GM19452 (cell line): ENCODE results near the gene SLC2A2.

ENCODE experiments used
- ATAC-seq: cut with Tn5 transposase; IDR thresholded peaks from one replicate; pipeline ENCODE4 v1.9.1; 2021; ENCODE audit not compliant: unreplicated experiment

Gene SLC2A2

GRCh38 chr3:171026597-171027293 is at the start of gene SLC2A2:
TSS of gene SLC2A2 (minus strand) at chr3:171026720. CDS start at chr3:171026670, 50 bp downstream.
- no peak for ATAC-seq

- ATAC-seq = no peak
Observed at GRCh38 chr3:171072432-171072831, 45.9 kb upstream of the SLC2A2 start.

- ATAC-seq = no peak
Observed at GRCh38 chr3:171068658-171069057, 42.1 kb upstream of the SLC2A2 start.

- no peak for ATAC-seq
Observed at GRCh38 chr3:171066206-171066605, 39.7 kb upstream of the SLC2A2 start.

GRCh38 chr3:171065732-171066131 is 39.2 kb upstream of the SLC2A2 start:
- no peak for ATAC-seq

GRCh38 chr3:171064461-171064860 is 37.9 kb upstream of the SLC2A2 start:
- ATAC-seq = no peak

GRCh38 chr3:171061749-171062148 is 35.2 kb upstream of the SLC2A2 start:
- no peak for ATAC-seq

GRCh38 chr3:171059978-171060377 is 33.5 kb upstream of the SLC2A2 start:
- no peak for ATAC-seq

- no peak for ATAC-seq
Observed at GRCh38 chr3:171058873-171059603, 32.5 kb upstream of the SLC2A2 start.

- no peak for ATAC-seq
Observed at GRCh38 chr3:171058058-171058457, 31.5 kb upstream of the SLC2A2 start.

- no peak for ATAC-seq
Observed at GRCh38 chr3:171057072-171057471, 30.6 kb upstream of the SLC2A2 start.

- no peak for ATAC-seq
Observed at GRCh38 chr3:171056528-171056927, 30.0 kb upstream of the SLC2A2 start.

- ATAC-seq = no peak
Observed at GRCh38 chr3:171055336-171056178, 29.0 kb upstream of the SLC2A2 start.

GRCh38 chr3:171054921-171055320 is 28.4 kb upstream of the SLC2A2 start:
- no peak for ATAC-seq

- ATAC-seq = no peak
Observed at GRCh38 chr3:171054231-171054630, 27.7 kb upstream of the SLC2A2 start.

- peak; percentile 86 for ATAC-seq
Observed at GRCh38 chr3:171049861-171050444, 23.4 kb upstream of the SLC2A2 start.

GRCh38 chr3:171046760-171047159 is 20.2 kb upstream of the SLC2A2 start:
- ATAC-seq = no peak

GRCh38 chr3:171044835-171045793 is 18.6 kb upstream of the SLC2A2 start:
- ATAC-seq = no peak

- no peak for ATAC-seq
Observed at GRCh38 chr3:171044384-171044783, 17.9 kb upstream of the SLC2A2 start.

GRCh38 chr3:171039674-171040073 is 13.2 kb upstream of the SLC2A2 start:
- no peak for ATAC-seq
